NCI-H1092 (cell line): ENCODE data around the gene CD34.
"Not testable (repeated sequence)": the region's sequence is repeated elsewhere in the genome, so short reads cannot be mapped to it uniquely, and the experiment has no call there.

ENCODE experiments used
- DNase-seq: peaks from one replicate; lab custom pipeline; 2025; lab: John Stamatoyannopoulos, UW

Gene CD34

GRCh38 chr1:207910591-207911354, at the start of gene CD34:
TSS of gene CD34 (minus strand) at chr1:207911125. CDS start at chr1:207911080, 45 bp downstream.
- no peak for DNase-seq

GRCh38 chr1:207960346-207960745, 49.4 kb upstream of the CD34 start:
- DNase-seq = no peak

GRCh38 chr1:207959910-207960309, 49.0 kb upstream of the CD34 start:
- no peak for DNase-seq

- no peak for DNase-seq
These were observed 48.4 kb upstream of the CD34 start for GRCh38 chr1:207959141-207959825.

GRCh38 chr1:207958376-207959139, 47.6 kb upstream of the CD34 start:
- DNase-seq = no peak

- no peak for DNase-seq
These were observed 46.1 kb upstream of the CD34 start for GRCh38 chr1:207956986-207957385.

GRCh38 chr1:207954104-207954503, 43.2 kb upstream of the CD34 start:
- no peak for DNase-seq

- no peak for DNase-seq
These were observed 42.0 kb upstream of the CD34 start for GRCh38 chr1:207952617-207953542.

- DNase-seq = no peak
These were observed 40.7 kb upstream of the CD34 start for GRCh38 chr1:207951652-207952051.

GRCh38 chr1:207950750-207951149, 39.8 kb upstream of the CD34 start:
- DNase-seq = no peak

GRCh38 chr1:207949571-207950195, 38.8 kb upstream of the CD34 start:
- no peak for DNase-seq

- DNase-seq = no peak
These were observed 37.8 kb upstream of the CD34 start for GRCh38 chr1:207948536-207949250.

- no peak for DNase-seq
These were observed 35.8 kb upstream of the CD34 start for GRCh38 chr1:207946756-207947155.

GRCh38 chr1:207944571-207944970, 33.6 kb upstream of the CD34 start:
- no peak for DNase-seq

- not testable (repeated sequence) for DNase-seq
These were observed 31.4 kb upstream of the CD34 start for GRCh38 chr1:207942337-207942741.

GRCh38 chr1:207941665-207942064, 30.7 kb upstream of the CD34 start:
- DNase-seq = no peak

GRCh38 chr1:207938016-207938415, 27.1 kb upstream of the CD34 start:
- no peak for DNase-seq

GRCh38 chr1:207937204-207937603, 26.3 kb upstream of the CD34 start:
- DNase-seq = no peak

GRCh38 chr1:207935166-207935583, 24.2 kb upstream of the CD34 start:
- DNase-seq = no peak

- no peak for DNase-seq
These were observed 22.4 kb upstream of the CD34 start for GRCh38 chr1:207933205-207933800.
